OCI-LY3 (cell line): Measurements from ENCODE around the gene PDLIM5.

Experiments used
- H2AFZ ChIP-seq: fragments of 200-600, 300-600 bp; shearing (Covaris generic); 2 replicates; pipeline ENCODE4 v1.6.0; 2014; ENCODE audit warnings: antibody characterized with exemption, low read depth, low read length
- H3K27ac ChIP-seq: fragments of 200-600, 300-600 bp; sonication (generic); 2 replicates; pipeline ENCODE4 v1.5.1; 2014; ENCODE audit warnings: mild to moderate bottlenecking, low read length, moderate library complexity, mixed read lengths
- H3K27me3 ChIP-seq: fragments of 200-600, 300-600 bp; sonication (generic); 2 replicates; pipeline ENCODE4 v1.6.1; 2014; ENCODE audit warnings: low read depth, low read length, mixed read lengths
- H3K36me3 ChIP-seq: fragments of 200-600, 300-600 bp; sonication (generic); replicated peaks from 2 replicates; pipeline ENCODE3; 2014; ENCODE audit warnings: low read depth, low read length, mixed read lengths
- H3K4me1 ChIP-seq: fragments of 300-600, 200-600 bp; sonication (generic); 2 replicates; pipeline ENCODE4 v1.6.1; 2014; ENCODE audit warnings: low read length, mixed read lengths
- H3K4me2 ChIP-seq: fragments of 200-600, 300-600 bp; sonication (generic); 2 replicates; pipeline ENCODE4 v1.6.1; 2014; ENCODE audit warnings: low read length, mixed read lengths
- H3K4me3 ChIP-seq: fragments of 300-600, 200-600 bp; sonication (generic); 2 replicates; pipeline ENCODE4 v1.5.1; 2014; ENCODE audit warnings: antibody characterized with exemption, mild to moderate bottlenecking, low read length, moderate library complexity
- H3K79me2 ChIP-seq: fragments of 300-600, 200-600 bp; shearing (Covaris generic); 2 replicates; pipeline ENCODE4 v1.6.1; 2014; ENCODE audit warnings: mild to moderate bottlenecking, low read length, mixed read lengths
- H3K9ac ChIP-seq: fragments of 300-600, 200-600 bp; shearing (Covaris generic); 2 replicates; pipeline ENCODE4 v1.6.0; 2014; ENCODE audit warnings: mild to moderate bottlenecking, low read length, moderate library complexity
- H3K9me3 ChIP-seq: fragments of 200-600, 300-600 bp; shearing (Covaris generic); 2 replicates; pipeline ENCODE4 v1.6.1; 2014; ENCODE audit warnings: low read length, mixed read lengths; ENCODE audit not compliant: insufficient read depth
- H4K20me1 ChIP-seq: fragments of 200-600, 300-600 bp; sonication (generic); 2 replicates; pipeline ENCODE4 v1.6.1; 2016; ENCODE audit warnings: low read length, mixed read lengths; ENCODE audit not compliant: insufficient read depth
- CTCF ChIP-seq: fragments of 200-600, 300-600 bp; sonication (generic); IDR thresholded peaks from 2 replicates; pipeline ENCODE4 v1.5.1; 2014; ENCODE audit warnings: antibody characterized with exemption, low read length, low read depth
- EZH2phosphoT487 ChIP-seq: fragments of 200-600 bp; shearing (Covaris generic); IDR thresholded peaks from 2 replicates; pipeline ENCODE4 v1.6.1; 2018; ENCODE audit warnings: antibody characterized with exemption, mixed run types, low read depth

PDLIM5 gene

GRCh38 chr4:94595013-94595412, 143.3 kb downstream of the PDLIM5 start:
- H3K79me2 ChIP-seq = no peaks in the 10 kb centered on the region
- no peaks in the 10 kb centered on the region for H4K20me1 ChIP-seq
- no peak overlapping the region for H3K9ac ChIP-seq
- H2AFZ ChIP-seq = no peak overlapping the region
- no peak overlapping the region for H3K4me2 ChIP-seq
- H3K27ac ChIP-seq = no peak overlapping the region
- no peak for TF ChIP-seq CTCF
- TF ChIP-seq EZH2phosphoT487 = no peak
- no peaks in the 10 kb centered on the region for H3K36me3 ChIP-seq
- peaks cover 8% of the 10 kb centered on the region for H3K4me1 ChIP-seq
- H3K27me3 ChIP-seq = no peaks in the 10 kb centered on the region
- H3K4me3 ChIP-seq = no peak overlapping the region
- no peaks in the 10 kb centered on the region for H3K9me3 ChIP-seq

GRCh38 chr4:94595880-94596483, 144.2 kb downstream of the PDLIM5 start:
- Histone ChIP-seq H3K79me2 (no peaks in the 10 kb centered on the region), H4K20me1 (no peaks in the 10 kb centered on the region), H3K4me3 (no peak overlapping the region), H3K27ac (no peak overlapping the region), H3K9ac (no peak overlapping the region), H3K4me1 (peaks cover 8% of the 10 kb centered on the region), H3K27me3 (no peaks in the 10 kb centered on the region), H2AFZ (no peak overlapping the region), H3K9me3 (no peaks in the 10 kb centered on the region), H3K4me2 (no peak overlapping the region), H3K36me3 (no peaks in the 10 kb centered on the region)
- TF ChIP-seq CTCF (peak; percentile 81), EZH2phosphoT487 (no peak)

- no peak overlapping the region for H3K9ac ChIP-seq
- no peaks in the 10 kb centered on the region for H3K36me3 ChIP-seq
- no peak overlapping the region for H3K27ac ChIP-seq
- H3K27me3 ChIP-seq = no peaks in the 10 kb centered on the region
- peaks cover 8% of the 10 kb centered on the region for H3K4me1 ChIP-seq
- no peak overlapping the region for H3K4me3 ChIP-seq
- no peak overlapping the region for H2AFZ ChIP-seq
- no peak overlapping the region for H3K4me2 ChIP-seq
- TF ChIP-seq EZH2phosphoT487 = no peak
- no peak for TF ChIP-seq CTCF
- H3K79me2 ChIP-seq = no peaks in the 10 kb centered on the region
- no peaks in the 10 kb centered on the region for H4K20me1 ChIP-seq
- H3K9me3 ChIP-seq = no peaks in the 10 kb centered on the region
Measured at GRCh38 chr4:94598758-94599157, 147.0 kb downstream of the PDLIM5 start.

GRCh38 chr4:94603170-94603747, 151.5 kb downstream of the PDLIM5 start:
- Histone ChIP-seq H3K79me2 (no peaks in the 10 kb centered on the region), H3K9me3 (no peaks in the 10 kb centered on the region), H3K4me1 (peaks cover 8% of the 10 kb centered on the region), H4K20me1 (no peaks in the 10 kb centered on the region), H3K4me3 (no peak overlapping the region), H3K36me3 (no peaks in the 10 kb centered on the region), H3K27me3 (no peaks in the 10 kb centered on the region), H3K9ac (no peak overlapping the region), H2AFZ (no peak overlapping the region), H3K4me2 (no peak overlapping the region), H3K27ac (no peak overlapping the region)
- TF ChIP-seq EZH2phosphoT487 = no peak
- no peak for TF ChIP-seq CTCF
